ENCODE measurements around the gene TMEM266.

Gene TMEM266

GRCh38 chr15:76070192-76070591 lies 10.4 kb downstream of the TMEM266 start:
- H3K79me2 ChIP-seq (ENCODE audit: control insufficient read depth, insufficient read depth, low read length, unreplicated experiment) = no peaks in the 10 kb centered on the region
- peaks cover 37% of the 10 kb centered on the region for H3K27me3 ChIP-seq (ENCODE audit: insufficient read depth, low read length)
- H3K36me3 ChIP-seq (ENCODE audit: insufficient read depth, low read length) = no peaks in the 10 kb centered on the region
- no peak overlapping the region for H2AFZ ChIP-seq (ENCODE audit: low read length, unreplicated experiment)
- H3K27ac ChIP-seq (ENCODE audit: low read depth, low read length) = no peak overlapping the region
- H3K4me1 ChIP-seq (ENCODE audit: control insufficient read depth, insufficient read depth, low read length, unreplicated experiment) = no peaks in the 10 kb centered on the region
- H3K4me3 ChIP-seq (ENCODE audit: low read depth, low read length) = no peak overlapping the region

GRCh38 chr15:76070921-76071635 lies 11.3 kb downstream of the TMEM266 start:
- Histone ChIP-seq H2AFZ (ENCODE audit: low read length, unreplicated experiment) (no peak overlapping the region), H3K36me3 (ENCODE audit: insufficient read depth, low read length) (no peaks in the 10 kb centered on the region), H3K4me1 (ENCODE audit: control insufficient read depth, insufficient read depth, low read length, unreplicated experiment) (no peaks in the 10 kb centered on the region), H3K79me2 (ENCODE audit: control insufficient read depth, insufficient read depth, low read length, unreplicated experiment) (no peaks in the 10 kb centered on the region), H3K27ac (ENCODE audit: low read depth, low read length) (no peak overlapping the region), H3K4me3 (ENCODE audit: low read depth, low read length) (no peak overlapping the region), H3K27me3 (ENCODE audit: insufficient read depth, low read length) (peaks cover 28% of the 10 kb centered on the region)

DNA sequence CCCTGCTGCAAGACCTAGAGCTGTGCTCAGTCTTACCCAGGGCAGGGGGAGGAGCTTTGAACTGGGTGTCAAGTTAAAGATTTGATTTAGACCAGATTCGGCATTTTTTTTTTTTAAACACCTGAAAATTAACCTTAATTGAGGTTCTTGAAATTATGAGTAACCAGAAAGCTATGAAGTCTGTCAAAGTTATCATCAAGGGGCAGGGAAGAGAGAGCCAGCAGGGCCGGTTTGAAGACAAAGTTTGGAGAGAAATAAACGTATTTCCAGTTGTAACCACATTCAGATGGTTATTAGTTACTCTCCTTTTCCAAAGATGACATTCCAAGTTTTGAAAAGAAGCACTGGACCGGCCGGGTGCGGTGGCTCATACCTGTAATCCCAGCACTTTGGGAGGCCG lies 12.0 kb downstream of the TMEM266 start:
- Histone ChIP-seq H3K27ac (ENCODE audit: low read depth, low read length) (no peak overlapping the region), H3K79me2 (ENCODE audit: control insufficient read depth, insufficient read depth, low read length, unreplicated experiment) (no peaks in the 10 kb centered on the region), H3K4me1 (ENCODE audit: control insufficient read depth, insufficient read depth, low read length, unreplicated experiment) (no peaks in the 10 kb centered on the region), H3K27me3 (ENCODE audit: insufficient read depth, low read length) (peaks cover 21% of the 10 kb centered on the region), H2AFZ (ENCODE audit: low read length, unreplicated experiment) (no peak overlapping the region), H3K4me3 (ENCODE audit: low read depth, low read length) (no peak overlapping the region), H3K36me3 (ENCODE audit: insufficient read depth, low read length) (no peaks in the 10 kb centered on the region)

- Histone ChIP-seq H3K27me3 (ENCODE audit: insufficient read depth, low read length) (peaks cover 19% of the 10 kb centered on the region), H3K79me2 (ENCODE audit: control insufficient read depth, insufficient read depth, low read length, unreplicated experiment) (no peaks in the 10 kb centered on the region), H3K36me3 (ENCODE audit: insufficient read depth, low read length) (no peaks in the 10 kb centered on the region), H3K4me1 (ENCODE audit: control insufficient read depth, insufficient read depth, low read length, unreplicated experiment) (no peaks in the 10 kb centered on the region), H3K27ac (ENCODE audit: low read depth, low read length) (no peak overlapping the region), H3K4me3 (ENCODE audit: low read depth, low read length) (no peak overlapping the region), H2AFZ (ENCODE audit: low read length, unreplicated experiment) (no peak overlapping the region)
Measured at GRCh38 chr15:76073554-76073953, 13.8 kb downstream of the TMEM266 start.

DNA sequence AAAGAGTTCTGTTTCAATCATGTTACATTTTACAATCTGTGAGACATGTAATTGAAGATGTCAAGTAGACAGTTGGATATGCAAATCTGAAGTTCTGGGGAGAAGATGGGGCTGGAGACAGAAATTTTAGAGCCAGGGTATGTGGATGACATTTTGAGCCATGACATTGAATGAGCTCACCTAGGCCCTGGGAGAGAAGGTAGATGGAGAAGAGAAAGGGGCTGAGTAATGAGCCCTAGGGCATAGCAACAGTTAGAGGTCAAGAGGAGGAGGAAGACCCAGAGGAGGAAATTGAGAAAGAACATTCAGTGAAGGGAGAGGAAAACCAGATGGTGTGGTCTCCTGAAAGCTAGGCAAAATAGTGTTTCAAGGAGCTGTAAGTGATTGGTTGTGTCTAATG lies 15.3 kb downstream of the TMEM266 start:
- Histone ChIP-seq H3K4me1 (ENCODE audit: control insufficient read depth, insufficient read depth, low read length, unreplicated experiment) (no peaks in the 10 kb centered on the region), H3K36me3 (ENCODE audit: insufficient read depth, low read length) (no peaks in the 10 kb centered on the region), H2AFZ (ENCODE audit: low read length, unreplicated experiment) (no peak overlapping the region), H3K4me3 (ENCODE audit: low read depth, low read length) (no peak overlapping the region), H3K27ac (ENCODE audit: low read depth, low read length) (no peak overlapping the region), H3K79me2 (ENCODE audit: control insufficient read depth, insufficient read depth, low read length, unreplicated experiment) (no peaks in the 10 kb centered on the region), H3K27me3 (ENCODE audit: insufficient read depth, low read length) (peaks cover 16% of the 10 kb centered on the region)

GRCh38 chr15:76078285-76078877 lies 18.6 kb downstream of the TMEM266 start:
- Histone ChIP-seq H3K27me3 (ENCODE audit: insufficient read depth, low read length) (peaks cover 23% of the 10 kb centered on the region), H3K4me3 (ENCODE audit: low read depth, low read length) (no peak overlapping the region), H3K27ac (ENCODE audit: low read depth, low read length) (no peak overlapping the region), H3K36me3 (ENCODE audit: insufficient read depth, low read length) (no peaks in the 10 kb centered on the region), H3K79me2 (ENCODE audit: control insufficient read depth, insufficient read depth, low read length, unreplicated experiment) (no peaks in the 10 kb centered on the region), H2AFZ (ENCODE audit: low read length, unreplicated experiment) (no peak overlapping the region), H3K4me1 (ENCODE audit: control insufficient read depth, insufficient read depth, low read length, unreplicated experiment) (no peaks in the 10 kb centered on the region)

DNA sequence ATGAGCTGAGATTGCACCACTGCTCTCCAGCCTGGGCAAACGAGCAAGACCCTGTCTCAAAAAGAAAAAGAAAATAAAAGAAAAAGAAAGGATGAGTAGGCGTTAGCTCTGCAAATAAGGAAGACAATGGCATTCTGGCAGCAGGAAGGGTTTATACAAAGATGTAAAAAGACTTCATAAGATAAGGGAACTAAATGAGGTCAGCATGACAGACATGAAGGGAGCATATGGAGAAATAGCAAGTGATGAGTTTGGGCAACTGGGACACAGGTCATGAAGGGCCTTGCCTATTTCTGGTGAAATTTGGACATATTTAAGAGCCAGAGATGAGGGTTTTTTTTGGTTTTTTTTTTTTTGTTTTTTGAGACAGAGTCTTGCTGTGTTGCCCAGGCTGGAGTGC lies 24.5 kb downstream of the TMEM266 start:
- H3K36me3 ChIP-seq (ENCODE audit: insufficient read depth, low read length) = no peaks in the 10 kb centered on the region
- H3K4me3 ChIP-seq (ENCODE audit: low read depth, low read length) = no peak overlapping the region
- no peak overlapping the region for H2AFZ ChIP-seq (ENCODE audit: low read length, unreplicated experiment)
- no peaks in the 10 kb centered on the region for H3K79me2 ChIP-seq (ENCODE audit: control insufficient read depth, insufficient read depth, low read length, unreplicated experiment)
- H3K4me1 ChIP-seq (ENCODE audit: control insufficient read depth, insufficient read depth, low read length, unreplicated experiment) = no peaks in the 10 kb centered on the region
- peaks cover 61% of the 10 kb centered on the region for H3K27me3 ChIP-seq (ENCODE audit: insufficient read depth, low read length)
- H3K27ac ChIP-seq (ENCODE audit: low read depth, low read length) = no peak overlapping the region

GRCh38 chr15:76098685-76099084 lies 38.9 kb downstream of the TMEM266 start:
- H3K4me1 ChIP-seq (ENCODE audit: control insufficient read depth, insufficient read depth, low read length, unreplicated experiment) = no peaks in the 10 kb centered on the region
- H3K36me3 ChIP-seq (ENCODE audit: insufficient read depth, low read length) = no peaks in the 10 kb centered on the region
- H3K4me3 ChIP-seq (ENCODE audit: low read depth, low read length) = no peak overlapping the region
- no peak overlapping the region for H2AFZ ChIP-seq (ENCODE audit: low read length, unreplicated experiment)
- H3K79me2 ChIP-seq (ENCODE audit: control insufficient read depth, insufficient read depth, low read length, unreplicated experiment) = no peaks in the 10 kb centered on the region
- H3K27me3 ChIP-seq (ENCODE audit: insufficient read depth, low read length) = peaks cover 78% of the 10 kb centered on the region
- no peak overlapping the region for H3K27ac ChIP-seq (ENCODE audit: low read depth, low read length)

DNA sequence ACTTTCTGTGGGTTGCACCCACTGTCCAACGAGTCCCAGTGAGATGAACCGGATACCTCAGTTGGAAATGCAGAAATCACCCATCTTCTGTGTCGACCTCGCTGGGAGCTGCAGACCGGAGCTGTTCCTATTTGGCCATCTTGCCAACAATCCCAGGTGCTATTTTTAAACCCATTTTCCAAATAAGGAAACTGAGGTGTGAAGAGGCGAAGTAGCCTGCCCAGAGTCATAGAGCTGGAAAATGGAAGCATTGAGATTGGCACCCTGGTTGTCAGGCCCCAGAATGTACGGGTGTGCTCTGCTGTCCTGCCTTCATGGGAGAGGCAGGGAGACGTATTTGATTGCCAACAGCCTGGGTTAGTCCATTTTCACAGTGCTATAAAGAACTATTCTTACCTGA lies 39.6 kb downstream of the TMEM266 start:
- Histone ChIP-seq H2AFZ (ENCODE audit: low read length, unreplicated experiment) (no peak overlapping the region), H3K27me3 (ENCODE audit: insufficient read depth, low read length) (peaks cover 77% of the 10 kb centered on the region), H3K4me3 (ENCODE audit: low read depth, low read length) (no peak overlapping the region), H3K79me2 (ENCODE audit: control insufficient read depth, insufficient read depth, low read length, unreplicated experiment) (no peaks in the 10 kb centered on the region), H3K27ac (ENCODE audit: low read depth, low read length) (no peak overlapping the region), H3K4me1 (ENCODE audit: control insufficient read depth, insufficient read depth, low read length, unreplicated experiment) (no peaks in the 10 kb centered on the region), H3K36me3 (ENCODE audit: insufficient read depth, low read length) (no peaks in the 10 kb centered on the region)

DNA sequence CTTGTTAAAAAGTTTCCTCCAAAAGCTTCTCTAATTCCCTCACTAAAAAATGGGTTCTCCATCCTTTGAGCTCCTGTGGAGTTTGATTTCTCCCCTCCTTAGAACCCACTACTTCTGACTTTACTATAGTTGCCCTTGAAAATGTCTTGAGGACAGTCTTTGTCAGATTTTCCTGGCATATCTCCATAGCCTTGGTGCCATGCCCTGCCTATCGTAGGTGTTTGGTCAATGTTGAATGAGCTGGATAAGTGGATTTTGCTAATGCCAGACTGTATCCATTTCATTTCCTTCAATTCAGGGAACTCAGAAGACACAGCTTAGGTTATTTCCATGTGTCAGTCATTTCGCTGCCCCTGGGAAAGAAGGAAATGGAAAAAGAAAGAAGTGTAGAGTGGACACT lies 40.6 kb downstream of the TMEM266 start:
- Histone ChIP-seq H3K4me3 (ENCODE audit: low read depth, low read length) (no peak overlapping the region), H2AFZ (ENCODE audit: low read length, unreplicated experiment) (no peak overlapping the region), H3K4me1 (ENCODE audit: control insufficient read depth, insufficient read depth, low read length, unreplicated experiment) (no peaks in the 10 kb centered on the region), H3K27ac (ENCODE audit: low read depth, low read length) (no peak overlapping the region), H3K27me3 (ENCODE audit: insufficient read depth, low read length) (peaks cover 74% of the 10 kb centered on the region), H3K36me3 (ENCODE audit: insufficient read depth, low read length) (no peaks in the 10 kb centered on the region), H3K79me2 (ENCODE audit: control insufficient read depth, insufficient read depth, low read length, unreplicated experiment) (no peaks in the 10 kb centered on the region)

DNA sequence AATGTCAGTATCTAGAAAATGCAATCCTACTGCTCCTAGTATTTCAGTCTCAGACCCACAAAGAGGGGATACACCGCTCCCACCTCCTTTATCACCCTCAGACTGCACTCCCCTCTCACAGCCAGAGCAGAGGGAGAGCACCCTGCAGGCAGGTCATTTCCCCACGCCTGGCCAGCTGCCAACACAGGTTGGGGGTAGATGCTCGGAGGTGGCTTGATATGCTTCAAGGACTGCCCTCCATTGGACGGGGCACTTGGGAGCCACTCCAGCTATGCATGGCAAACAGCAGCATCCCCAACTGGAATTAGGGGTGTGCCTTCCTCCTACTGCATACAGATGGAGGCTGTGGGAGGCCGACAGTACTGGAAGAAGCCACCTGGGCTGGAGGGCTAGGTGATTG lies 41.9 kb downstream of the TMEM266 start:
- Histone ChIP-seq H3K79me2 (ENCODE audit: control insufficient read depth, insufficient read depth, low read length, unreplicated experiment) (no peaks in the 10 kb centered on the region), H3K36me3 (ENCODE audit: insufficient read depth, low read length) (no peaks in the 10 kb centered on the region), H3K4me1 (ENCODE audit: control insufficient read depth, insufficient read depth, low read length, unreplicated experiment) (no peaks in the 10 kb centered on the region), H3K27ac (ENCODE audit: low read depth, low read length) (no peak overlapping the region), H3K27me3 (ENCODE audit: insufficient read depth, low read length) (peaks cover 68% of the 10 kb centered on the region), H3K4me3 (ENCODE audit: low read depth, low read length) (no peak overlapping the region), H2AFZ (ENCODE audit: low read length, unreplicated experiment) (no peak overlapping the region)
